K562 (cell line): ENCODE data around the gene TSGA10IP. TPM values are rescaled to one million over a fixed set of nuclear protein-coding genes. Genes with fewer than 3 reads are reported as not detected.

ENCODE experiments used
- ATAC-seq: fragments of 200-7000 bp; cut with Tn5 transposase; 3 replicates; pipeline ENCODE4 v1.9.1; 2020; ENCODE audit warnings: moderate library complexity
- BruUV-seq: library from RNA; stranded (reverse); fragments of 400-500 nt; replicated peaks from 2 replicates; lab custom pipeline; 2021; lab: Mats Ljungman, UMichigan
- CTCF ChIA-PET: fragments of 300-600 bp; formaldehyde crosslinking; extraction: SDS; loops from one replicate; lab custom pipeline; 2021; ENCODE audit warnings: low intra/inter-chr PET ratio; lab: Yijun Ruan, JAX
- POLR2A ChIA-PET: fragments of 300-600, 350-650 bp; sonication (Branson Sonifier 250); formaldehyde crosslinking; extraction: SDS; loops from one replicate; lab custom pipeline; 2021; ENCODE audit warnings: antibody characterized with exemption, inconsistent platforms; lab: Yijun Ruan, JAX
- DNase-seq, 4 experiments: peaks; one replicate each; pipeline versions ENCODE4 v3.0.0 to v3.0.0-alpha.2; 2011 to 2018; ENCODE audit warnings: low spot score in 3 of 4, mixed read lengths in 3 of 4; ENCODE audit errors: extremely low read depth in 1 of 4
- FAIRE-seq: peaks from 2 replicates; lab custom pipeline; 2011; peaks lifted over from hg19 to GRCh38; lab: Jason Lieb, UNC
- H2AFZ ChIP-seq: 2 replicates; pipeline ENCODE4 v1.6.0; 2011; ENCODE audit warnings: low read depth, low read length, control low read depth, inconsistent platforms
- H3K27ac ChIP-seq: fragments of 200-600 bp; 3 replicates; pipeline ENCODE4 v1.8.0; 2011; ENCODE audit warnings: low read depth, mild to moderate bottlenecking, control low read depth, inconsistent platforms, low read length, moderate library complexity, mixed read lengths; ENCODE audit errors: extremely low read depth
- H3K27me3 ChIP-seq, 2 experiments: fragments of 300-600 bp in 1 of 2; 2 replicates in 1 of 2; 3 replicates in 1 of 2; pipeline versions ENCODE4 v1.6.0 to v1.8.0; 2011; ENCODE audit warnings: inconsistent platforms in 2 of 2, low read length in 2 of 2, mild to moderate bottlenecking in 1 of 2, mixed read lengths in 1 of 2, moderate library complexity in 1 of 2; ENCODE audit not compliant: control insufficient read depth in 2 of 2, insufficient read depth in 2 of 2
- H3K36me3 ChIP-seq: fragments of 300-600 bp; 3 replicates; pipeline ENCODE4 v1.8.0; 2011; ENCODE audit warnings: mild to moderate bottlenecking, low read length, inconsistent platforms; ENCODE audit not compliant: control insufficient read depth, insufficient read depth
- H3K4me1 ChIP-seq, 2 experiments: fragments of 200-600 bp in 1 of 2; replicated peaks in 1 of 2; 2 replicates in 1 of 2; 3 replicates in 1 of 2; pipeline versions ENCODE4 v1.5.1 to v1.8.0; 2011; ENCODE audit warnings: inconsistent platforms in 2 of 2, low read length in 2 of 2, mild to moderate bottlenecking in 1 of 2, mixed read lengths in 1 of 2, moderate library complexity in 1 of 2; ENCODE audit not compliant: control insufficient read depth in 2 of 2, insufficient read depth in 2 of 2
- H3K4me2 ChIP-seq: 2 replicates; pipeline ENCODE4 v1.6.1; 2011; ENCODE audit warnings: low read length, control low read depth, inconsistent platforms, mixed read lengths; ENCODE audit not compliant: insufficient read depth
- H3K4me3 ChIP-seq: fragments of 200-600 bp; sonication (generic), shearing (Covaris generic); 2 replicates; pipeline ENCODE4 v1.5.1; 2016; ENCODE audit warnings: control low read depth, inconsistent platforms
- H3K79me2 ChIP-seq: fragments of 200-600 bp; 3 replicates; pipeline ENCODE4 v1.8.0; 2011; ENCODE audit warnings: low read length, inconsistent platforms; ENCODE audit not compliant: control insufficient read depth, insufficient read depth
- H3K9ac ChIP-seq, 2 experiments: 2 replicates each; pipeline versions ENCODE4 v1.6.0 to v1.6.1; 2011; ENCODE audit warnings: low read depth in 2 of 2, low read length in 2 of 2, control low read depth in 1 of 2, inconsistent platforms in 1 of 2, mild to moderate bottlenecking in 1 of 2, mixed read lengths in 1 of 2; ENCODE audit not compliant: insufficient read depth in 1 of 2
- H3K9me1 ChIP-seq: one replicate; pipeline ENCODE4 v1.6.0; 2011; ENCODE audit warnings: inconsistent platforms, mild to moderate bottlenecking, low read length, moderate library complexity; ENCODE audit not compliant: control insufficient read depth, insufficient read depth
- H3K9me3 ChIP-seq: replicated peaks from 2 replicates; pipeline ENCODE4 v1.5.1; 2011; ENCODE audit warnings: low read depth, low read length, inconsistent platforms; ENCODE audit not compliant: control insufficient read depth, insufficient read depth
- H4K20me1 ChIP-seq: replicated peaks from 2 replicates; pipeline ENCODE4 v1.6.1; 2011; ENCODE audit warnings: low read length, inconsistent platforms, mixed read lengths; ENCODE audit not compliant: control insufficient read depth, insufficient read depth
- CBFA2T2 ChIP-seq: fragments of 450-650 bp; conservative IDR thresholded peaks from 2 replicates; pipeline ENCODE4 v1.6.1; 2017; ENCODE audit warnings: mild to moderate bottlenecking
- FOXA1 ChIP-seq: fragments of 450-650 bp; IDR thresholded peaks from 2 replicates; pipeline ENCODE4 v1.6.1; 2016; ENCODE audit warnings: mild to moderate bottlenecking, borderline replicate concordance
- GATA2 ChIP-seq: sonication (generic); formaldehyde crosslinking; IDR thresholded peaks from 2 replicates; pipeline ENCODE4 v1.4.0; 2020; ENCODE audit warnings: mild to moderate bottlenecking, missing genetic modification reagents
- JUN ChIP-seq, 2 experiments: sonication (generic) in 1 of 2; formaldehyde crosslinking in 1 of 2; IDR thresholded peaks; 2 replicates each; pipeline versions ENCODE4 v1.6.1 to v1.8.0; 2012 to 2022; ENCODE audit warnings: borderline replicate concordance in 2 of 2, mild to moderate bottlenecking in 2 of 2, improper control_type of control experiment in 1 of 2, low read depth in 1 of 2, low read length in 1 of 2, missing genetic modification reagents in 1 of 2
- NCOA2 ChIP-seq, 2 experiments: fragments of 450-650 bp; IDR thresholded peaks; 2 replicates each; pipeline ENCODE4 v1.6.1; 2018; ENCODE audit warnings: mild to moderate bottlenecking in 2 of 2, moderate library complexity in 1 of 2; ENCODE audit not compliant: partially characterized antibody in 2 of 2
- NEUROD1 ChIP-seq: fragments of 150-350 bp; IDR thresholded peaks from 2 replicates; pipeline ENCODE4 v1.6.1; 2014; ENCODE audit warnings: borderline replicate concordance, low read length, low read depth; ENCODE audit not compliant: partially characterized antibody
- PBX2 ChIP-seq, 2 experiments: IDR thresholded peaks in 1 of 2; conservative IDR thresholded peaks in 1 of 2; 2 replicates each; pipeline ENCODE4 v1.6.1; 2016; ENCODE audit warnings: low read depth in 2 of 2, mild to moderate bottlenecking in 1 of 2, missing compliant biosample characterization in 1 of 2, missing genetic modification characterization in 1 of 2, moderate library complexity in 1 of 2
- PKNOX1 ChIP-seq: fragments of 450-650 bp; IDR thresholded peaks from 2 replicates; pipeline ENCODE4 v1.6.1; 2016
- POLR2AphosphoS5 ChIP-seq: IDR thresholded peaks from 2 replicates; pipeline ENCODE4 v1.6.1; 2011; ENCODE audit warnings: mild to moderate bottlenecking, low read depth, low read length, moderate library complexity; ENCODE audit not compliant: control insufficient read depth, insufficient read depth
- PTRF ChIP-seq: fragments of 450-650 bp; IDR thresholded peaks from 2 replicates; pipeline ENCODE4 v1.6.1; 2016; ENCODE audit warnings: mild to moderate bottlenecking, missing genetic modification characterization, missing compliant biosample characterization
- PYGO2 ChIP-seq: fragments of 450-650 bp; IDR thresholded peaks from 2 replicates; pipeline ENCODE4 v1.6.1; 2016; ENCODE audit warnings: mild to moderate bottlenecking, missing genetic modification characterization, moderate library complexity, missing compliant biosample characterization
- RFX7 ChIP-seq: fragments of 250-450 bp; sonication (Bioruptor Pico); IDR thresholded peaks from 2 replicates; pipeline ENCODE4 v1.5.1; 2021; ENCODE audit warnings: mild to moderate bottlenecking
- SIRT6 ChIP-seq: IDR thresholded peaks from one replicate; pipeline ENCODE4 v1.6.1; 2012; ENCODE audit warnings: low read depth, mild to moderate bottlenecking, control low read depth, inconsistent platforms, low read length, moderate library complexity
- XRCC4 ChIP-seq: IDR thresholded peaks from one replicate; pipeline ENCODE4 v1.6.1; 2011; ENCODE audit not compliant: insufficient read depth, insufficient read length; ENCODE audit errors: extremely low read depth
- ZNF707 ChIP-seq: fragments of 250-450 bp; sonication (Bioruptor Pico); conservative IDR thresholded peaks from 2 replicates; pipeline ENCODE4 v1.8.0; 2022; ENCODE audit warnings: inconsistent platforms, mild to moderate bottlenecking, moderate library complexity
- WGBS: fragments of 100-300 bp; shearing (Covaris generic); methylation state at CpG from one replicate; pipeline ENCODE4 v1.1.6; 2016; ENCODE audit warnings: low coverage, mixed read lengths; ENCODE audit not compliant: insufficient coverage; ENCODE audit errors: missing lambda C conversion rate; 5-methylcytosine and 5-hydroxymethylcytosine counted together
- in situ Hi-C: fragments of 300-500 bp; cut with MboI; formaldehyde crosslinking; loops from 4 replicates; pipeline ENCODE4 v1.15.0; 2018; ENCODE audit warnings: inconsistent platforms, mixed read lengths
- intact Hi-C: fragments of 100-400 bp; cut with micrococcal nuclease; formaldehyde crosslinking; loops from 2 replicates; pipeline ENCODE4 v1.14.2; 2022
- polyA plus RNA-seq, 8 experiments: library from polyadenylated mRNA; depleted of rRNA in 4 of 8; stranded (reverse) in 5 of 8; unstranded in 3 of 8; fragments of >200 nt; fragmentation: Nextera tagmentation in 2 of 8; fragmentation: Illumina TruSeq in 1 of 8; extraction: Ambion mirVana in 2 of 8; extraction: Trizol in 1 of 8; gene quantifications; 2 replicates each; pipeline versions ENCODE4 v1.2.1 to v1.2.3, GENCODE V29; 2011 to 2014; ENCODE audit warnings: inconsistent platforms in 1 of 8, missing spikeins in 1 of 8
- total RNA-seq, 7 experiments: library from RNA; depleted of rRNA in 6 of 7; stranded (reverse); fragments of >200 nt in 6 of 7; fragmentation: Illumina TruSeq in 2 of 7; extraction: Trizol in 2 of 7; gene quantifications; 2 replicates each; pipeline versions ENCODE4 v1.2.1 to v1.2.3, GENCODE V29; 2011 to 2021; ENCODE audit warnings: low replicate concordance in 1 of 7
- TF ChIP-seq, protein P1 (sequence below): fragments of 200-400 bp; formaldehyde crosslinking; IDR thresholded peaks from 2 replicates; pipeline ENCODE4 v1.6.1; 2017; ENCODE audit warnings: mild to moderate bottlenecking, low read depth, low read length, moderate library complexity

Gene TSGA10IP
- total and polyA plus RNA-seq, 9 of the 15 experiments (the other 6 are each of a cell fraction or from before 2014, with no cell fraction given) = not detected

DNA sequence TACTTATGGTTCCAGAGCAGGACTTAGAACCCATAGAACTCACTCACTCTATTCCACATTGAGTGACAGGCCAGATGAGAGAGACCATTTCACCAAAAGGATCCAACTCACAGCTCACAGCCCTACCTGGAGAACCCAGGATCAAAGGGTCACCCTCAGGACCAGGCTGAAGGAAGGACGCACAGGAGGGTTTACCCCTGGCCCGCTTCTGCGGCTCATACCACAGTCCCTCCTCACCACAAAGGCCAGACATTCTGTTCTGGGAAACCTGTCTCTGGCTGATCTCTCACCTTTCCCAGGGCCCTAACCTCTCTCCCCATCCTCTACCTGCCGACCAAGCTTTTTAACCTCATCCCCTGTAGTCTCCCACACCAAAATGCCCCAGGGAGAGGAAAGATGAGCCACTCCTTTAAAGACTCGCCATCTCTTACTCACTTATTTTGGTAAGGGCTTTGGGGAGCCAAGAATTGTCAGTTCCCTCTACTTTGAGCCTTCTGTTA, 49.7 kb upstream of the TSGA10IP start:
- Histone ChIP-seq H3K36me3 (peaks cover 73% of the 10 kb centered on the region), H4K20me1 (peaks cover 33% of the 10 kb centered on the region), H2AFZ (no peak overlapping the region), H3K27ac (peak overlapping the region; percentile 36; the same call in 1 of the 3 replicates), H3K9ac (peak overlapping the region in 1 of 2 experiments; percentile 59; a peak in 1 of 4 replicates), H3K4me3 (no peak overlapping the region), H3K9me3 (no peaks in the 10 kb centered on the region), H3K4me2 (no peak overlapping the region), H3K4me1 (peaks cover 34 to 73% of the 10 kb centered on the region in 2 experiments), H3K27me3 (no peaks in the 10 kb centered on the region), H3K9me1 (no peaks in the 10 kb centered on the region), H3K79me2 (peaks cover 92% of the 10 kb centered on the region)
- intact Hi-C loops = no loop called here
- no TSS peak for BruUV-seq
- CTCF ChIA-PET = no interaction called here
- FAIRE-seq = no peak
- ATAC-seq = no peak
- POLR2A ChIA-PET = interaction anchor here (0.8 to 10.0 kb wide), 10 partner anchors 11 to 112 kb away, joined by 3 to 96 read pairs (median 4); partner anchors contain the start of genes CFL1 and MUS81
- no peak for DNase-seq
- in situ Hi-C loops = no loop called here
- WGBS = 100% methylated on average over 4 of the region's 5 CpGs
- TF ChIP-seq PBX2 (CRISPR knock-in tag; IDR thresholded peaks at IDR 0.05; ENCODE audit: low read depth) (no peak), PBX2 (tag; conservative IDR thresholded peaks at IDR 0.05; ENCODE audit: low read depth) (no peak), GATA2 (CRISPR knock-in tag) (no peak), XRCC4 (no peak), FOXA1 (no peak), PTRF (tag) (no peak), PKNOX1 (peak; percentile 65; the same call in 1 of the 2 replicates), CBFA2T2 (no peak), NEUROD1 (no peak), PYGO2 (tag) (no peak), ZNF707 (CRISPR knock-in tag) (no peak), NCOA2 (IDR thresholded peaks at IDR 0.05; ENCODE audit: partially characterized antibody in 2 of 2) (no peak), JUN (IDR thresholded peaks at IDR 0.05; ENCODE audit: borderline replicate concordance, low read depth, low read length) (no peak), JUN (CRISPR knock-in tag; IDR thresholded peaks at IDR 0.05; ENCODE audit: borderline replicate concordance) (no peak), SIRT6 (no peak), RFX7 (CRISPR knock-in tag) (no peak), POLR2AphosphoS5 (peak; percentile 68)
- TF ChIP-seq, protein P1, sequence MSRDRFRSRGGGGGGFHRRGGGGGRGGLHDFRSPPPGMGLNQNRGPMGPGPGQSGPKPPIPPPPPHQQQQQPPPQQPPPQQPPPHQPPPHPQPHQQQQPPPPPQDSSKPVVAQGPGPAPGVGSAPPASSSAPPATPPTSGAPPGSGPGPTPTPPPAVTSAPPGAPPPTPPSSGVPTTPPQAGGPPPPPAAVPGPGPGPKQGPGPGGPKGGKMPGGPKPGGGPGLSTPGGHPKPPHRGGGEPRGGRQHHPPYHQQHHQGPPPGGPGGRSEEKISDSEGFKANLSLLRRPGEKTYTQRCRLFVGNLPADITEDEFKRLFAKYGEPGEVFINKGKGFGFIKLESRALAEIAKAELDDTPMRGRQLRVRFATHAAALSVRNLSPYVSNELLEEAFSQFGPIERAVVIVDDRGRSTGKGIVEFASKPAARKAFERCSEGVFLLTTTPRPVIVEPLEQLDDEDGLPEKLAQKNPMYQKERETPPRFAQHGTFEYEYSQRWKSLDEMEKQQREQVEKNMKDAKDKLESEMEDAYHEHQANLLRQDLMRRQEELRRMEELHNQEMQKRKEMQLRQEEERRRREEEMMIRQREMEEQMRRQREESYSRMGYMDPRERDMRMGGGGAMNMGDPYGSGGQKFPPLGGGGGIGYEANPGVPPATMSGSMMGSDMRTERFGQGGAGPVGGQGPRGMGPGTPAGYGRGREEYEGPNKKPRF = no peak
